Measurements from ENCODE around the gene KCNQ5.

DNA sequence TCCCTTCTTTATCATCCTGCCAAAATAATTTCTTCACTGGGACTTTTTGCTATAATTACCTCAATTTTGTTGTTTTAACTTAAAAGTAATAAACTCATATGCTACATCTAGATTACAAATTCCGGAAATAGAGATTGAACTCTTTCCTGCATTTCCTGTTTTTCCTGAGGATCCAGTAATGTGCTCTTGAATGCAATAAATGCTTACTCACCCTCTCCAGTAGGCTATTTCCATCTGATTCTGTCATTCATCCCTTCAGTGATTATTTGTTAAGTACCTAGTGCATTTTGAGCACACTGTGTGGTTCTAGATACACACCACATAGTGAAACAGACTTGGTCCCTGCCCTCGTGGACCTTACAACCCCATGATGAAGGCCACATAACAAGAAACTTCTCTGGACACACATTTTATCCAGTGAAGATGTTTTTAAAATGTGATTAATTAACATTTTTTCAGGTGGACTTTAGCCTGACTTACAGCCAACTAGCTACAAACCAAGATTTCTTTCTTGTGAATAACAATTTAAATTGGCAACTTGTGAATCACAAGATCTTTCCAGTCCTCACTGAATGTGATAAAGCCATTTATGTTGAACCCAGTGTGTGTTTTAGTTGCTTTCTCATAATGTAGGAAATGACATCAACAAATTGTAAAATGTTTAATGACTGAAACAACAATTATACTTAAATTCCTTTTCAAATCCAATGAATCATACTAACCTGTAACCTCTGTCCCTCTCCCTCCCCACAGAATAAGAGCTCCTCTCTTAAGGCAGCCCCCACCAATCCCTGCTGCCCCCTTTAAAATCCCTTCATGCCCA, 331.2 kb downstream of the KCNQ5 start:
- TF ChIP-seq, protein P1, sequence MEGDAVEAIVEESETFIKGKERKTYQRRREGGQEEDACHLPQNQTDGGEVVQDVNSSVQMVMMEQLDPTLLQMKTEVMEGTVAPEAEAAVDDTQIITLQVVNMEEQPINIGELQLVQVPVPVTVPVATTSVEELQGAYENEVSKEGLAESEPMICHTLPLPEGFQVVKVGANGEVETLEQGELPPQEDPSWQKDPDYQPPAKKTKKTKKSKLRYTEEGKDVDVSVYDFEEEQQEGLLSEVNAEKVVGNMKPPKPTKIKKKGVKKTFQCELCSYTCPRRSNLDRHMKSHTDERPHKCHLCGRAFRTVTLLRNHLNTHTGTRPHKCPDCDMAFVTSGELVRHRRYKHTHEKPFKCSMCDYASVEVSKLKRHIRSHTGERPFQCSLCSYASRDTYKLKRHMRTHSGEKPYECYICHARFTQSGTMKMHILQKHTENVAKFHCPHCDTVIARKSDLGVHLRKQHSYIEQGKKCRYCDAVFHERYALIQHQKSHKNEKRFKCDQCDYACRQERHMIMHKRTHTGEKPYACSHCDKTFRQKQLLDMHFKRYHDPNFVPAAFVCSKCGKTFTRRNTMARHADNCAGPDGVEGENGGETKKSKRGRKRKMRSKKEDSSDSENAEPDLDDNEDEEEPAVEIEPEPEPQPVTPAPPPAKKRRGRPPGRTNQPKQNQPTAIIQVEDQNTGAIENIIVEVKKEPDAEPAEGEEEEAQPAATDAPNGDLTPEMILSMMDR (IDR thresholded peaks at IDR 0.05; ENCODE audit: low read depth, low read length), result no peak
- no peak for TF ChIP-seq EZH2phosphoT487 (IDR thresholded peaks at IDR 0.05; ENCODE audit: low read depth)
